IMR-90 (cell line): ENCODE results near the gene CAPN8.

Experiments
- MXI1 ChIP-seq: IDR thresholded peaks from 2 replicates; pipeline ENCODE4 v1.6.1; 2012; ENCODE audit warnings: low read depth, mild to moderate bottlenecking, low read length, moderate library complexity, borderline replicate concordance
- POLR2A ChIP-seq: IDR thresholded peaks from 2 replicates; pipeline ENCODE4 v1.6.1; 2012; ENCODE audit warnings: mild to moderate bottlenecking, low read depth, low read length
- RAD21 ChIP-seq: IDR thresholded peaks from 2 replicates; pipeline ENCODE4 v1.6.1; 2012; ENCODE audit warnings: low read length, improper control_type of control experiment
- RFX5 ChIP-seq: IDR thresholded peaks from 2 replicates; pipeline ENCODE4 v1.8.0; 2012; ENCODE audit warnings: low read depth, mild to moderate bottlenecking, low read length, moderate library complexity
- TF ChIP-seq, protein P1 (sequence below): conservative IDR thresholded peaks from 2 replicates; pipeline ENCODE4 v1.5.1; 2012; ENCODE audit warnings: mild to moderate bottlenecking, low read depth, low read length, improper control_type of control experiment

DNA sequence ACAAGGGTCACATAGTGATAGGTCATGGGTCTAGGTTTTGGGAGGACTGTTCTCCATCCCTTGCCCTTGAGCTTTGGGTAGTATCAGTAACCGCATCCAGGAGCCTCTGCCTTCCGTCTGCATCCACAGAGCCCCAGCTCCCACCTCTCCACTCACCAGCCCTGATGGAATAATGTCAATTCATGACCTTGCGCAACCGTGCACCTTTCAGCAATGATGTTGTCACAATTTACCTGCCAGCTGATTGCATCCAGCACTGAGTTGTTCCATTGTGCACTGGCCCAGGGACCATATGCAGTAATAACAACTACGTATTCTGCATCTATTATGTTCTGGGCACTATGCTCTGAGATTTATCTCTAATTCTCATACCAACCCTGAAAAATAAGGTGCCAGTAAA lies 1.4 kb downstream of the CAPN8 start:
- TF ChIP-seq POLR2A, result no peak
- TF ChIP-seq, protein P1, sequence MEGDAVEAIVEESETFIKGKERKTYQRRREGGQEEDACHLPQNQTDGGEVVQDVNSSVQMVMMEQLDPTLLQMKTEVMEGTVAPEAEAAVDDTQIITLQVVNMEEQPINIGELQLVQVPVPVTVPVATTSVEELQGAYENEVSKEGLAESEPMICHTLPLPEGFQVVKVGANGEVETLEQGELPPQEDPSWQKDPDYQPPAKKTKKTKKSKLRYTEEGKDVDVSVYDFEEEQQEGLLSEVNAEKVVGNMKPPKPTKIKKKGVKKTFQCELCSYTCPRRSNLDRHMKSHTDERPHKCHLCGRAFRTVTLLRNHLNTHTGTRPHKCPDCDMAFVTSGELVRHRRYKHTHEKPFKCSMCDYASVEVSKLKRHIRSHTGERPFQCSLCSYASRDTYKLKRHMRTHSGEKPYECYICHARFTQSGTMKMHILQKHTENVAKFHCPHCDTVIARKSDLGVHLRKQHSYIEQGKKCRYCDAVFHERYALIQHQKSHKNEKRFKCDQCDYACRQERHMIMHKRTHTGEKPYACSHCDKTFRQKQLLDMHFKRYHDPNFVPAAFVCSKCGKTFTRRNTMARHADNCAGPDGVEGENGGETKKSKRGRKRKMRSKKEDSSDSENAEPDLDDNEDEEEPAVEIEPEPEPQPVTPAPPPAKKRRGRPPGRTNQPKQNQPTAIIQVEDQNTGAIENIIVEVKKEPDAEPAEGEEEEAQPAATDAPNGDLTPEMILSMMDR, result no peak
- no peak for TF ChIP-seq MXI1
- TF ChIP-seq RAD21, result no peak
- no peak for TF ChIP-seq RFX5
